ENCODE measurements around the gene NUDT3.
"Not testable (repeated sequence)": the region's sequence is repeated elsewhere in the genome, so short reads cannot be mapped to it uniquely, and the experiment has no call there.

The NUDT3 gene

DNA sequence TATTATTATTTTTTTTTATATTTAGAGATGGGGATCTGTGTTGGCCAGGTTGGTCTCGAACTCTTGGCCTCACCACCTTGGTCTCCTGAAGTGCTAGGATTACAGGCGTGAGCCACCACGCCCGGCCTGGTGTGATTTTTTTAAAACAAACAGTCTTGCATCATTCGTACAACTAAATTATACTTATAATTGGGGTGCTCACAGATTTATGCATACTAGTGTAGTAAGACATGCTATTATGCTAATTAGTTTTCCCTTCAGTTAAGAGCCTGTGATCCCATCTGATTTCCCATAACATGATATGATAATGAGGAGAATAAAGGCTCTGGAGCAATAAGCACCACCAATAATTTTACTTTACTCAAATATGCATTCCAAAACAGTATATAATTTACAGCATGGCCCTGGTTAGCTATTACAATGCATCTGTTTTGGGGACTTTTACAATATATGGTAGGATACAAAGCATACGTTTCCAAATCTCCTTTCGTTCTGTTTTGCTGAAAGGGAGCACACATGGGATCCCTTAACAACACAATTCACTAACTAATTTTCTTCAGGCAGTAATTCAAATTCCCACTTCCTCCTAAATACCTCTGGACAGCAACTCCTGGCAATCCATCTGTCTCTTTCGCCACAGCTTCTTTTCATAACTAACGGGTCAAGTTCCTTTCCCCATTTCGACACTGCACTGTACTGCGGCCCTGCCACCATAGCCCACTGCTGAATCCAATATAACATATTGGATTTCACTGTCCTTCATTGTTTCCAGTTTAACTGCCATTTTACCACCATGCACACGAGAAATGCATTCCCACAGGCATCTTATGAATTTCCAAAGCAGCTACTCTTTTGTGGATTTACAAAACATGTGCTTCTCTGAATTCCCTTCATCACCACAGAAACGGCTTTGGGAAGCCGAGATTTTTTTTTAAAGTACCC is 1.7 kb downstream of the NUDT3 start:
- no peaks in the 10 kb centered on the region for H3K9me3 Mint-ChIP-seq
- ATAC-seq (replicated peaks; ENCODE audit: extremely low read depth, poor library complexity, severe bottlenecking) (no peak), DNase-seq (ENCODE audit: low spot score in 2 of 2) (no peak)
- peaks cover 20% of the 10 kb centered on the region for H3K4me1 Mint-ChIP-seq
- no peak overlapping the region for H3K4me3 Mint-ChIP-seq
- H3K27me3 Mint-ChIP-seq: no peaks in the 10 kb centered on the region
- peaks cover 6% of the 10 kb centered on the region for H3K36me3 Mint-ChIP-seq (ENCODE audit: insufficient read depth)
- H3K27ac Mint-ChIP-seq (ENCODE audit: low read depth): no peak overlapping the region

DNA sequence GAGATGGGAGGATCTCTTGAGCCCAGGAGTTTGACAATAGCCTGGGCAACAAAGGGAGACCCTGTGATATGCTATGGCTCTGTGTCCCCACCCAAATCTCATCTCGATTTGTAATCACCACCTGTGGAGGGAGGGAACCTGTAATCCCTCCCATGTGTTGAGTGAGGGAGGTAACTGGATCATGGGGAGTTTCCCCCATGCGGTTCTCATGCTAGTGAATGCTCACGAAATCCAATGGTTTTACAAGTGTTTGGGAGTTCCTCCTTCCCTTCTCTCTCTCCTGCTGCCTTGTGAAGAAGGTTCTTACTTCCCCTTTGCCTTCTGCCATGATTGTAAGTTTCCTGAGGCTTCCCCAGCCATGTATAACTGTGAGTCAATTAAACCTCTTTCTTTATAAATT is 3.4 kb downstream of the NUDT3 start:
- Mint-ChIP-seq H3K36me3 (ENCODE audit: insufficient read depth) (peaks cover 8% of the 10 kb centered on the region), H3K27me3 (no peaks in the 10 kb centered on the region), H3K4me3 (no peak overlapping the region), H3K9me3 (no peaks in the 10 kb centered on the region), H3K27ac (ENCODE audit: low read depth) (no peak overlapping the region), H3K4me1 (peaks cover 20% of the 10 kb centered on the region)
- DNase-seq (ENCODE audit: low spot score in 2 of 2) (no peak), ATAC-seq (replicated peaks; ENCODE audit: extremely low read depth, poor library complexity, severe bottlenecking) (no peak)

DNA sequence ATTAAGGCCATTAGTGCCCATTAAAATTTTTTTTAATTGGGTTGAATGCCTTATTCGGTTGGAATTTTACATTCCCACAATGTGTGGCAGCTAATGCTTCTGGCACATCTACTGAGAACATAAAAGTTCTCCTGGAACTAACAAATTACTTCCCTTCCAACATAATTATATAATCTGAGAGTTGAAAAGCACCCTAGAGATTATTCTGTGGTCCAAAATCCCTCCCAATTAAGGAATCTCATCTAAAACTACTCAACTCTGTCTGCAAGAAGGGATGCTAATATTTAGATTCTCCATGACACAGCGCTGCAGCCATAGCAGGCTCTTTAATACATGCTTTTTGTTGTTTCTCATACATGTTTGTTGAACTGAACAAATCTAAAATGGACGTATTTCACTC is 4.0 kb downstream of the NUDT3 start:
- no peak overlapping the region for H3K4me3 Mint-ChIP-seq

DNA sequence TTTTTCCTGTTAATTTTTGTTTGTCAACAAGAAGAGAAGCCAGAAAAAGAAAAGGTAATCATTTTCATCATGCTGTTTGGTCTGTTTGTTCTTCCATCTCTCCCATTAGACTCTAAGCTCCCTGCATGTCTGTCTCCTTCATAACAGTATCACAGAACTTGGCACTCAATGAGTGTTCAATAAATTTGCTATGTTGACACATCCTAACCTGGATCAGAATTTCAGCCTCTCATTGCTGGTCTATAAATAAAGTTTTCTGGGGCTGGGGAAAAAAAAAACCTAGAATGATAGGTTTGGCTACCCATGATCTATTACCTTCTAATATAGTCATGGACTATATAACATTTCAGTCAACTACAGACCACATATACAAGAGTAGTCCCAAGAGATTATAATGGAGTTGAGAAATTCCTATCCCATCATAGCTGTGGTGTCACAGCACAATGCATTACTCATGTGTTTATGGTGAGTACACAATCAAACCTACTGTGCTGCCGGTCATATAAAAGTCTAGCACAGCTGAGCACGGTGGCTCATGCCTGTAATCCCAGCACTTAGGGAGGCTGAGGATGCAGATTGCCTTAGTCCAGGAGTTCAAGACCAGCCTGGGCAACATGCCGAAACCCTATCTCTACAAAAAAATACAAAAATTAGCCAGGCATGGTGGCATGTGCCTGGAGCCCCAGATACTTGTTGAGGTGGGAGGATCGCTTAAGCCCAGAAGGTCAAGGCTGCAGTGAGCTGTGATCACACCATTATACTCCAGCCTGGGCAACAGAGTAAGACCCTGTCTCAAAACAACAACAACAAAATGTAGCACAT is 5.9 kb downstream of the NUDT3 start:
- ATAC-seq (replicated peaks; ENCODE audit: extremely low read depth, poor library complexity, severe bottlenecking) (no peak), DNase-seq (ENCODE audit: low spot score in 2 of 2) (no peak)
- Mint-ChIP-seq H3K4me1 (peaks cover 12% of the 10 kb centered on the region), H3K27me3 (no peaks in the 10 kb centered on the region), H3K27ac (ENCODE audit: low read depth) (no peak overlapping the region), H3K9me3 (no peaks in the 10 kb centered on the region), H3K4me3 (no peak overlapping the region), H3K36me3 (ENCODE audit: insufficient read depth) (peaks cover 7% of the 10 kb centered on the region)

More for the DNA sequence above, 4.0 kb downstream of the NUDT3 start:
- DNase-seq (ENCODE audit: low spot score in 2 of 2) (no peak), ATAC-seq (replicated peaks; ENCODE audit: extremely low read depth, poor library complexity, severe bottlenecking) (no peak)
- no peaks in the 10 kb centered on the region for H3K9me3 Mint-ChIP-seq
- peaks cover 18% of the 10 kb centered on the region for H3K4me1 Mint-ChIP-seq
- H3K27me3 Mint-ChIP-seq: no peaks in the 10 kb centered on the region
- peaks cover 8% of the 10 kb centered on the region for H3K36me3 Mint-ChIP-seq (ENCODE audit: insufficient read depth)
- no peak overlapping the region for H3K27ac Mint-ChIP-seq (ENCODE audit: low read depth)

DNA sequence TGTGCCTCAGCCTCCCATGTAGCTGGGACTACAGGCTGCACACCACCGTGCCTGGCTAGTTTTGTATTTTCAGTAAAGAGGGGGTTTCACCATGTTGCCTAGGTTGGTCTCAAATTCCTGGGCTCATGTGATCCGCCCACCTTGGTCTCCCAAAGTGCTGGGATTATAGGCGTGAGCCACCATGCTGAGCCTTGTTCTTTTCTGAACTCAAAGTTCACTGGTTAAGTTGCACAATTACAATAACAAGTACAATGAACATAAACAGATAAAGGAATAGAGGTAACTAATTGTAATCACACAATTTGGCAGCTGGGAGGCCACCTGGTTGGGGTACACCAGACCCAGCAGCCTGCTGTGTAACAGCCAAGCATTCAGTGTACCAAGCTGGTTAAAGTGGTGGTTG is 6.7 kb downstream of the NUDT3 start:
- H3K27ac Mint-ChIP-seq (ENCODE audit: low read depth): no peak overlapping the region
- H3K36me3 Mint-ChIP-seq (ENCODE audit: insufficient read depth): peaks cover 7% of the 10 kb centered on the region
- H3K4me3 Mint-ChIP-seq: no peak overlapping the region
- no peaks in the 10 kb centered on the region for H3K27me3 Mint-ChIP-seq
- H3K9me3 Mint-ChIP-seq: no peaks in the 10 kb centered on the region
- DNase-seq (ENCODE audit: low spot score in 2 of 2) (no peak), ATAC-seq (replicated peaks; ENCODE audit: extremely low read depth, poor library complexity, severe bottlenecking) (no peak)
- H3K4me1 Mint-ChIP-seq: peaks cover 16% of the 10 kb centered on the region

DNA sequence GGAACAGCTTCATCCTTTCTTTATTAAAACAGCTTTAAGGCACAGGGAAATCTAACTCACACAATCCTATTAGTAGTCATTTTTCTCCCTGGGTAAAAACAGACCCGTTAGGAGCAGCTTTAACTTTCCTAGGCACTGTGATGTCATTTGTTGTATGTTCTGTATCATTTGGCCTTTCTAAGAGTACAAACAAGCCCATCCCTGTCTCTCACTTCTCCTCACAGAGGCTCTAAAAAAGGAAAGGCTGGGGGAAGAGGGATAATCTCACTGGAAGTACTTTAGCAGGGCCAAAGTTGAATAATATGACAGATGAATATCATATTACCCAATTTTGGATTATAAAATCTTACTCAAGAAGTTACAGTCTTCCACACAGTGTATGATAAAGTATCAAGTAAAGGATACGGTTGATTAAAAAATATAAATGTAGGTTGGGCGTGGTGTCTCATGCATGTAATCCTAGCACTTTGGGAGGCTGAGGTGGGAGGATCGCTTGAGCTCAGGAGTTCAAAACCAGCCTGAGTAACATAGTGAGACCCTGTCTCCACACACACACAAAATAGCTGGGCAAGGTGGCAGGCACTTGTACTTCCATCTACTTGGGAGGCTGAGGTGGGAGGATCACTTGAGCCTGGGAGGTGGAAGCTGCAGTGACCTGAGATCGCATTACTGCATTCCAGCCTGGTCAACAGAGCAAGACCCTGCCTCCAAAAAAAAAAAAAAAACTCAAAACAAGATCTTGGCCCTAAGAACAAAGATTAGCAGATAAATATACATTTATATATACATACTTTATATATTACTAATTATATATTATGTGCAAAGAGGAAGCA is 7.9 kb downstream of the NUDT3 start:
- DNase-seq (ENCODE audit: low spot score in 2 of 2) (no peak), ATAC-seq (replicated peaks; ENCODE audit: extremely low read depth, poor library complexity, severe bottlenecking) (no peak)
- no peaks in the 10 kb centered on the region for H3K27me3 Mint-ChIP-seq
- H3K27ac Mint-ChIP-seq (ENCODE audit: low read depth): no peak overlapping the region
- no peaks in the 10 kb centered on the region for H3K9me3 Mint-ChIP-seq
- peaks cover 21% of the 10 kb centered on the region for H3K4me1 Mint-ChIP-seq
- H3K36me3 Mint-ChIP-seq (ENCODE audit: insufficient read depth): peaks cover 7% of the 10 kb centered on the region
- no peak overlapping the region for H3K4me3 Mint-ChIP-seq

DNA sequence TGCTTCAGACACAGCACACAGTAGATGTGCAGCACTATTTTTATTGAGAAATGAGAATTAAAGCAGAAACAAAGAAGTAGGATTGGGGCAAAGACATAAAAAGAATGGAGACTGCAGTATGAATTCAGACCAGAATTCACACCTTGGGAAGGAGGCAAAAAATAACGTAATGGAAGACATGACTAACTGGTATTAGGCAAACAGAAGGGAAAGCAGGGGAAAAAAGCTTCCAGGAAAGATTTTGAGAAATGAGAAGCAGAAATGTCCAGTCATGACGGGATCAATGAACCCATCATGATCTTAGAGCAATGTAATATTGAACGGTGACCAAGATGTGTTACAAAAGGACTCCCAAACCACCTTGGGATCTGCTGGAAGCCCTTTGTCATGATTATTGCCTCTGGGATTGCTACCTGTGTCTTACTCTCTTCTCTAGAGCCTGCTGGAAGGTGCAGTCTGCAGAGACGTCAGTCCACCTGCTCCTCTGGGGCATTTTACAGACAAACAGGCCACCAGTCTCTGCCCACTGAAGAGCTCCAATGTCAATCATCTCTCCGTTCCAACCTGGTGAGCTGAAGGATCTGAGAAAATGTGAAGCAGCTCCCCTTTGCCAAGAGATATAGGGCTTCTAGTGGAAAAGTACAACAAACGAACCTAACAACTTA is 8.7 kb downstream of the NUDT3 start:
- H3K36me3 Mint-ChIP-seq (ENCODE audit: insufficient read depth): peaks cover 7% of the 10 kb centered on the region
- no peak overlapping the region for H3K27ac Mint-ChIP-seq (ENCODE audit: low read depth)
- no peak overlapping the region for H3K4me3 Mint-ChIP-seq

DNA sequence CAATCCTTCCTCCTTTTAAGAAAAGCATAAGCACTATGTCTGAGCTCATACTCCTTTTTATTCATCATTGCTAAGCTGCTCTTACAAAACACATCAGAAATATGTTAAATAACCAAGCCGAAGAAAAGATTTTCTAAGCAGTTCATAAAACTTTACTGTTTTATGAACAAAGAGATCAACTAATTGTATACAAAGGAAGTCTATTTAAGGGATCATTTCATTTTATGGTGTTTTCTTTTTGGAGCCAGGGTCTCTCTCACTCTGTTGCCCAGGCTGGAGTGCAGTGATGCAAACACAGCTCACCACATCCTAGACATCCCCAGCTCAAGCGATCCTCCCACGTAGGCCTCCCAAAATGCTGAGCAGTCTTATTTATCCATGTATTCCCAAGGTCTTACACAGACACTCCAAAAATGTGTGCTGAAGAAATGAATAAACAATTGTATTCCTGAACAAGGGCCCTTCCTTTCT is 9.3 kb downstream of the NUDT3 start:
- no peak overlapping the region for H3K4me3 Mint-ChIP-seq
- no peak for DNase-seq (ENCODE audit: low spot score in 2 of 2)
- no peak overlapping the region for H3K27ac Mint-ChIP-seq (ENCODE audit: low read depth)

More for the DNA sequence above, 8.7 kb downstream of the NUDT3 start:
- no peak for DNase-seq (ENCODE audit: low spot score in 2 of 2)
- ATAC-seq (replicated peaks; ENCODE audit: extremely low read depth, poor library complexity, severe bottlenecking): no peak
- Mint-ChIP-seq H3K9me3 (no peaks in the 10 kb centered on the region), H3K27me3 (no peaks in the 10 kb centered on the region), H3K4me1 (peaks cover 24% of the 10 kb centered on the region)

DNA sequence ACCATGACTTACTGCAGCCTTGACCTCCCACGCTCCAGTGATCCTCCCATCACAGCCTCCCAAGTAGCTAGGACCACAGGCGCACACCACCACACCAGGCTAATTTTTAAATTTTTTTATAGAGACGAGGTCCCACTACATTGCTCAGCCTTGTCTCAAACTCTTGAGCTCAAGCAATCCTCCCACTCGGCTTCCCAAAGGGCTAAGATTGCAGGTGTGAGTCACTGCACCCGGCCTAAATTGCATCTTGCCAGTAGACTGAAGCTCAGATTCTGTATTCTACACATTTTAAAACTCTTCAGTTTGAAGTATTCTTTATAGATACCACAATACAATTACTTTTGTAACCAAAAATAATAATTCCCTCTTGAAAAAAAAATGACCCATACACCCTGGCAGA is 11.4 kb downstream of the NUDT3 start:
- Mint-ChIP-seq H3K27ac (ENCODE audit: low read depth) (no peak overlapping the region), H3K4me1 (peaks cover 21% of the 10 kb centered on the region), H3K27me3 (no peaks in the 10 kb centered on the region), H3K9me3 (no peaks in the 10 kb centered on the region), H3K4me3 (no peak overlapping the region), H3K36me3 (ENCODE audit: insufficient read depth) (peaks cover 5% of the 10 kb centered on the region)
- no peak for ATAC-seq (replicated peaks; ENCODE audit: extremely low read depth, poor library complexity, severe bottlenecking)
- no peak for DNase-seq (ENCODE audit: low spot score in 2 of 2)

More for the DNA sequence above, 9.3 kb downstream of the NUDT3 start:
- H3K4me1 Mint-ChIP-seq: peaks cover 27% of the 10 kb centered on the region
- ATAC-seq (replicated peaks; ENCODE audit: extremely low read depth, poor library complexity, severe bottlenecking): no peak
- no peaks in the 10 kb centered on the region for H3K27me3 Mint-ChIP-seq
- H3K9me3 Mint-ChIP-seq: no peaks in the 10 kb centered on the region
- peaks cover 7% of the 10 kb centered on the region for H3K36me3 Mint-ChIP-seq (ENCODE audit: insufficient read depth)

DNA sequence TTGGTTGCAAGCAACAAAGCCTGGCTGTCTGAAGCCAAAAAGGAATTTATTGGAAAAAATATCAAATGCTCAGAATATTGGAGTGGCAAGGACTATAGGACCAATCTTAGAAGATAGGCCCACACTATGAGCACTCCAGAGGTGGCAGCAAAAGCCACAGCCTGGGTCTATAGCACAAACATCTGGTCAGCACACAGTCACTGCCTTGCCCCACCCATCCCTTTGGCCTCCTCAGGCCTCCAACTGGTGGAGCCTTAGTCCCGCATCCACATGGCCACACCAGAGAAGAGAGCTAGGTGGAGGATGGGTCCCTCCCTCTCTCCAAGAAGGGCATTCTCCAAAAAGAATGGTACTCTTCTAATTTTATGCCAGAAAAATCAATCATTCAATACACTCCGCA is 14.0 kb downstream of the NUDT3 start:
- Mint-ChIP-seq H3K9me3 (no peaks in the 10 kb centered on the region), H3K4me3 (no peak overlapping the region), H3K27me3 (no peaks in the 10 kb centered on the region), H3K4me1 (peaks cover 17% of the 10 kb centered on the region), H3K27ac (ENCODE audit: low read depth) (no peak overlapping the region), H3K36me3 (ENCODE audit: insufficient read depth) (peaks cover 3% of the 10 kb centered on the region)
- DNase-seq (ENCODE audit: low spot score in 2 of 2): no peak
- ATAC-seq (replicated peaks; ENCODE audit: extremely low read depth, poor library complexity, severe bottlenecking): no peak

DNA sequence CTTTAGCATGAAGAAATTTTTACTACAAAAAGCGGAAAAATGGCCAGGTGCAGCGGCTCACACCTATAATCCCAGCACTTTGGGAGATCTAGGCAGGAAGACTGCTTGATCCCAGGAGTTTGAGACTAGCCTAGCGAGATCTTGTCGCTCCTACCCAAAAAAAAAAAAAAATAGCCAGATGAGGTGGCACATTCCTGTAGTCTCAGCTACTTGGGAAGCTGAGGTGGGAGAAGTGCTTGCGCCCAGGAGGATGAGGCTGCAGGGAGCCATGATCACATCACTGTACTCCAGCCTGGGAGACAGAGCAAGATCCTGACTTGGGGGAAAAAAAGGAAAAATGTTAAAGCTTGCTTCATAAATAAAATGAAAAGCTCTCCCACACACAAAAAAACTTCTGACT is 14.5 kb downstream of the NUDT3 start:
- H3K27ac Mint-ChIP-seq (ENCODE audit: low read depth): no peak overlapping the region
- ATAC-seq (replicated peaks; ENCODE audit: extremely low read depth, poor library complexity, severe bottlenecking): no peak
- DNase-seq (ENCODE audit: low spot score in 2 of 2): no peak
- H3K9me3 Mint-ChIP-seq: no peaks in the 10 kb centered on the region
- no peaks in the 10 kb centered on the region for H3K27me3 Mint-ChIP-seq
- no peak overlapping the region for H3K4me3 Mint-ChIP-seq
- peaks cover 3% of the 10 kb centered on the region for H3K36me3 Mint-ChIP-seq (ENCODE audit: insufficient read depth)
- H3K4me1 Mint-ChIP-seq: peaks cover 15% of the 10 kb centered on the region

DNA sequence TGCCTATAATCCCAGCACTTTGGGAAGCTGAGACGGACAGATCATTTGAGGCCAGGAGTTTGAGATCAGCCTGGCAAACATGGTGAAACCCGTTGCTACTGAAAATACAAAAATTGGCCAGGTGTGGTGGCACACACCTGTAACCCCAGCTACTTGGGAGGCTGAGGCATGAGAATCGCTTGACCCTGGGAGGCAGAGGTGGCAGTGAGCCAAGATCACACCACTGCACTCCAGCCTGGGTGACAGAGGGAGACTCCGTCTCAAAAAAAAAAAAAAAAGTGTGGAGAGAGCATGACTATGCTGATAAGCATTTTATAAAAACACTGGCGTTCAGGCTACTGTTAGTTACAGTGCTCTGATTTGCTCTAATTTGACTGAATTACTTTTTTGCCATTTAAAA is 14.9 kb downstream of the NUDT3 start:
- not testable (repeated sequence) for H3K9me3 Mint-ChIP-seq; DNase-seq (ENCODE audit: low spot score in 2 of 2); ATAC-seq (replicated peaks; ENCODE audit: extremely low read depth, poor library complexity, severe bottlenecking); H3K36me3 Mint-ChIP-seq (ENCODE audit: insufficient read depth); H3K27ac Mint-ChIP-seq (ENCODE audit: low read depth); H3K27me3 Mint-ChIP-seq; H3K4me3 Mint-ChIP-seq
- peaks cover 15% of the 10 kb centered on the region for H3K4me1 Mint-ChIP-seq

All from central memory CD8-positive, alpha-beta T cell (primary cell).